NT2/D1 (cell line): ENCODE results near the gene TCTN1.

Experiments used
- SUZ12 ChIP-seq: IDR thresholded peaks from 2 replicates; pipeline ENCODE4 v1.6.1; 2011; ENCODE audit not compliant: insufficient read length, insufficient read depth; ENCODE audit errors: extremely low read depth
- YY1 ChIP-seq: IDR thresholded peaks from 2 replicates; pipeline ENCODE4 v1.6.1; 2011; ENCODE audit not compliant: insufficient read length, insufficient read depth
- ZNF274 ChIP-seq: IDR thresholded peaks from 2 replicates; pipeline ENCODE4 v1.6.1; 2011; ENCODE audit warnings: mild to moderate bottlenecking, low read depth, low read length

- TF ChIP-seq YY1 (no peak), SUZ12 (no peak), ZNF274 (no peak)
Measured at GRCh38 chr12:110599334-110599733, 14.6 kb upstream of the TCTN1 start.
